Measurements from ENCODE around the gene DNAH11.

The DNAH11 gene

DNA sequence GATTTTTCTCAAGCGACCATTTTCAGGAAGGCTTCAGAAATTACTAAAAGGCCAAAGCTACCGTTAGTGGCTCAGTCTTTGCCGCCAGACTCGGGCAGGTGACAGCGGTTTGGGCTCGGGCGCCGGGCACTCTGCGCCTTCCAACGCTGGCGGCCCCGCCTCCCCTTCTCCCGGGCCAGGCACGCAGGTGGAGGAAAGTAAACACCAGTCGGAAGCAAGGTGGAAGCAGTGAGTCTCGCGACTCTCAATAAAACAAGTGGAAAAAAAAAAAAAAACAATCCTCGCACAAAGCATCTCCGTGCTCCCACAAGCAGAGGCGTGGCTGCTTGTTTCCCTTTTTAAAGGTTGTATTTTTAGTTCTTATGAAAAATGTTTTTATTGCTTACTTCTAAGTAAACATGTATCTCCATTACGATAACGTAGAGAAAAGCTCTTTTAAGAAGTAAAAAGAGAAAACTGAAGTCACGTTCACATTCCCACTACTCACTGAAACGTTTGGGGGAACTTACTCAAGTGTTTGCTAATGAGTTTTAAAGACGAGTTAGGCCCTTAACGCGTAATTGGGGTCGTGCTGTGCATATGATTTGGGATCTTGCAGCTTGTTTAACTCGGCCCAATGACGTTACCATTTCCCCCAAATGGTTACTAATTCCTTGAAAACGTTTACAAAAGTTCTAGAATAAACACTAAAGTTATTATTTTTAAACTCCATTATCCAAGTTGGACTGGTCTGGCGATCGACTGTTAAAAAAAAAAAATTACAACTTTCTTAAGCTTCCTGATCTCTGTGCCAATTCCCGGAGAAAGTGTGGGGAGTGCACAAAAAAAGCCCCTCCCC is 402.0 kb downstream of the DNAH11 start:
- peak; percentile 75 to 80 for DNase-seq
- H3K4me2 ChIP-seq (ENCODE audit: low read length), result peak overlapping the region; percentile 88
- no peak overlapping the region for H4K8ac ChIP-seq (ENCODE audit: low read depth, low read length)
- no peak overlapping the region for H2AFZ ChIP-seq (ENCODE audit: insufficient read depth, low read length, poor library complexity)
- WGBS (ENCODE audit: extremely low coverage, insufficient coverage, insufficient read length), result no CpG with 5 or more reads among the region's 34 CpGs
- no peaks in the 10 kb centered on the region for H3K79me1 ChIP-seq (ENCODE audit: low read length)
- H3K9ac ChIP-seq (ENCODE audit: low read length), result no peak overlapping the region
- no peak overlapping the region for H4K91ac ChIP-seq (ENCODE audit: low read depth, low read length)
- no peak overlapping the region for H2BK5ac ChIP-seq (ENCODE audit: low read depth, low read length, poor library complexity)
- no peak overlapping the region for H3K18ac ChIP-seq (ENCODE audit: low read length)
- no peaks in the 10 kb centered on the region for H3K79me2 ChIP-seq (ENCODE audit: control insufficient read depth, insufficient read depth, low read length, poor library complexity)
- no peak overlapping the region for H2AK5ac ChIP-seq (ENCODE audit: low read length)
- H3K14ac ChIP-seq (ENCODE audit: low read length), result no peak overlapping the region
- no peaks in the 10 kb centered on the region for H3K36me3 ChIP-seq (ENCODE audit: control insufficient read depth in 1 of 2, insufficient read depth in 2 of 2, low read length in 2 of 2)
- H3K27me3 ChIP-seq (ENCODE audit: insufficient read depth, low read length), result peaks cover 29% of the 10 kb centered on the region
- peaks cover 9% of the 10 kb centered on the region in 2 experiments for H3K4me1 ChIP-seq (ENCODE audit: control insufficient read depth in 1 of 2, insufficient read depth in 2 of 2, low read length in 2 of 2)
- no peak overlapping the region for H2BK120ac ChIP-seq (ENCODE audit: insufficient read depth, low read length, poor library complexity)
- no peaks in the 10 kb centered on the region for H3K9me3 ChIP-seq (ENCODE audit: insufficient read depth, low read depth, low read length)
- H3K4me3 ChIP-seq (ENCODE audit: low read depth, low read length), result peak overlapping the region; percentile 69
- H3K27ac ChIP-seq (ENCODE audit: low read depth, low read length), result no peak overlapping the region
- H2BK12ac ChIP-seq (ENCODE audit: low read length), result no peak overlapping the region
- H3K4ac ChIP-seq (ENCODE audit: low read depth, low read length), result no peak overlapping the region
- no peak overlapping the region for H4K12ac ChIP-seq (ENCODE audit: low read depth, low read length)
- no peak overlapping the region for H3K23ac ChIP-seq (ENCODE audit: low read length)

DNA sequence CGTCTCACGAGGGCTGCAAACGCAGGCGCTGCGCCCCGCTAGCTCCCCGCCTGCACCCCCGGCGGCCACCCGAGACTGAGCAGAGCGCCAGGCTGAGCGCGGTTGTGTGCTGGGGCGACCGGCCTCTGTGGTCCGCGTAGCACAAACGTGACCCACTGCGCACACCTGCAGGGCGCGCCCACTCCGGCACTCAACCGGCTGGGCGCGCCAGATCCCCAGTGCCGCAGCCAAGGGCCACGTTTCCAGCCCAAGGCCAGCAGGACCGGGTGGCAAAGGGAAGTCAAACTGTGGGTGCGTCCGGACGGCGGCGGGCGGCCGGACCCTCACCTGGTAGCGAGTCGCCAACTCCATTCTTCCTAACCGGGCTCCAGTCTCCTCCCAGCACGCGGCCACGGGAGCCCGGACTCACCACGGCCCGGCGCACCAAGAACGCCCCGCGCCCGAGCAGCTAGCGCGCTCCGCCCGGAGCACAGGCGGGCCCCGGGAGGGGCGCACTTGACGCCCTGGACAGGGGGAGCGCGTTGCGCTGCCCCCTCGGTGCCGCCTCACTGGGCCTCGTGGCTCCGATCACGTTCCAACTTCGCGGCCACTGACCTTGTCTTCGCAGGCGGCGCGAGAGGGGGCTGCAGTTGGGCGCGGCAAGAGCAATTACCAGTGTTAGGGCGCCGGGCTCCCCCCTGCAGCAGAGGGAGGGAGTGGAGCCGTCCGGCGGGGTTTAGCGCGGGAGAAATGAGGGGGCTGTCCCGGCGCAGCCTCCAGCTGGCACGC is 402.8 kb downstream of the DNAH11 start, which contains the start of gene CDCA7L:
CDCA7L (minus strand) TSS at position 446 of the 768 bp plus-strand sequence; CDS start at position 351, 95 bp downstream.
- Histone ChIP-seq H3K18ac (ENCODE audit: low read length) (no peak within 1 kb of the TSS), H2AFZ (ENCODE audit: insufficient read depth, low read length, poor library complexity) (peak within 1 kb of the TSS; percentile 24), H3K4ac (ENCODE audit: low read depth, low read length) (no peak within 1 kb of the TSS), H3K14ac (ENCODE audit: low read length) (no peak within 1 kb of the TSS), H3K27me3 (ENCODE audit: insufficient read depth, low read length) (peaks cover 25% of the 10 kb centered on the region), H2BK120ac (ENCODE audit: insufficient read depth, low read length, poor library complexity) (no peak within 1 kb of the TSS), H3K4me3 (ENCODE audit: low read depth, low read length) (peak within 1 kb of the TSS; percentile 69), H3K27ac (ENCODE audit: low read depth, low read length) (no peak within 1 kb of the TSS), H3K23ac (ENCODE audit: low read length) (no peak within 1 kb of the TSS), H3K9me3 (ENCODE audit: insufficient read depth, low read depth, low read length) (no peaks in the 10 kb centered on the region), H3K4me2 (ENCODE audit: low read length) (peak within 1 kb of the TSS; percentile 88), H2BK5ac (ENCODE audit: low read depth, low read length, poor library complexity) (no peak within 1 kb of the TSS), H4K12ac (ENCODE audit: low read depth, low read length) (no peak within 1 kb of the TSS), H2BK12ac (ENCODE audit: low read length) (no peak within 1 kb of the TSS), H3K9ac (ENCODE audit: low read length) (peak within 1 kb of the TSS; percentile 33), H4K8ac (ENCODE audit: low read depth, low read length) (no peak within 1 kb of the TSS), H3K36me3 (ENCODE audit: control insufficient read depth in 1 of 2, insufficient read depth in 2 of 2, low read length in 2 of 2) (no peaks in the 10 kb centered on the region), H2AK5ac (ENCODE audit: low read length) (no peak within 1 kb of the TSS), H3K4me1 (ENCODE audit: control insufficient read depth in 1 of 2, insufficient read depth in 2 of 2, low read length in 2 of 2) (peaks cover 9% of the 10 kb centered on the region in 2 experiments), H3K79me1 (ENCODE audit: low read length) (no peaks in the 10 kb centered on the region), H3K79me2 (ENCODE audit: control insufficient read depth, insufficient read depth, low read length, poor library complexity) (no peaks in the 10 kb centered on the region), H4K91ac (ENCODE audit: low read depth, low read length) (no peak within 1 kb of the TSS)
- no CpG with 5 or more reads among the region's 83 CpGs for WGBS (ENCODE audit: extremely low coverage, insufficient coverage, insufficient read length)
- peak; percentile 48 to 69 for DNase-seq

DNA sequence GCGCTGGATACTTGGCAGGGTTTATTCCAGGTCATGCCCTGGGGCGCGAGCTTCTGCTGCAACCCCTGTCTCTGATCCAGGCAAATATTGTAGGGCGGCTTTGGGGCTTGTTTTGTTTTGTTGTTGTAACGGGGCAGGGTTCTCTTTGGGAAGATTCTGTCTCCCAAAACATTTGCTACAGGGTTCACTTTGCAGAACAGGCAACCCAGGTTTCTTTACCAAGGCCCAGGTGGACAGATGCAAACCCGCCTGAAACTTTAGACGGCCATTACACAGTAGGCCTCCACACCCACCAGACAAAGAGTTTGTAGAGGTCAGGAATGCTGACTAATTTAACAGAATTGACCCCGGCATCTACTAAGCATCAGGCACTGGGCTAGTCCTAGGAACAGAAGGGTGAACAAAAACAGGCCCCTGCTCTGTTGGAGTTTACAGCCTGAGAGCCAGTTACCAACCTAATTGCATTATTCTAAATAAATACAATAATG is 403.4 kb downstream of the DNAH11 start:
- no peak overlapping the region for H2BK12ac ChIP-seq (ENCODE audit: low read length)
- H3K4me1 ChIP-seq (ENCODE audit: control insufficient read depth in 1 of 2, insufficient read depth in 2 of 2, low read length in 2 of 2), result peaks cover 9% of the 10 kb centered on the region in 2 experiments
- no peak overlapping the region for H3K27ac ChIP-seq (ENCODE audit: low read depth, low read length)
- H3K4me3 ChIP-seq (ENCODE audit: low read depth, low read length), result no peak overlapping the region
- H3K79me1 ChIP-seq (ENCODE audit: low read length), result no peaks in the 10 kb centered on the region
- H3K4ac ChIP-seq (ENCODE audit: low read depth, low read length), result no peak overlapping the region
- no CpG with 5 or more reads among the region's 8 CpGs for WGBS (ENCODE audit: extremely low coverage, insufficient coverage, insufficient read length)
- no peak overlapping the region for H3K18ac ChIP-seq (ENCODE audit: low read length)
- H3K4me2 ChIP-seq (ENCODE audit: low read length), result peak overlapping the region; percentile 88
- H3K79me2 ChIP-seq (ENCODE audit: control insufficient read depth, insufficient read depth, low read length, poor library complexity), result no peaks in the 10 kb centered on the region
- peaks cover 23% of the 10 kb centered on the region for H3K27me3 ChIP-seq (ENCODE audit: insufficient read depth, low read length)
- no peak overlapping the region for H4K91ac ChIP-seq (ENCODE audit: low read depth, low read length)
- H3K23ac ChIP-seq (ENCODE audit: low read length), result no peak overlapping the region
- no peak overlapping the region for H2BK5ac ChIP-seq (ENCODE audit: low read depth, low read length, poor library complexity)
- H3K9ac ChIP-seq (ENCODE audit: low read length), result no peak overlapping the region
- peak overlapping the region; percentile 24 for H2AFZ ChIP-seq (ENCODE audit: insufficient read depth, low read length, poor library complexity)
- H3K9me3 ChIP-seq (ENCODE audit: insufficient read depth, low read depth, low read length), result no peaks in the 10 kb centered on the region
- DNase-seq, result peak; percentile 58 to 68
- no peak overlapping the region for H3K14ac ChIP-seq (ENCODE audit: low read length)
- no peak overlapping the region for H4K12ac ChIP-seq (ENCODE audit: low read depth, low read length)
- no peaks in the 10 kb centered on the region for H3K36me3 ChIP-seq (ENCODE audit: control insufficient read depth in 1 of 2, insufficient read depth in 2 of 2, low read length in 2 of 2)
- no peak overlapping the region for H4K8ac ChIP-seq (ENCODE audit: low read depth, low read length)
- no peak overlapping the region for H2BK120ac ChIP-seq (ENCODE audit: insufficient read depth, low read length, poor library complexity)
- H2AK5ac ChIP-seq (ENCODE audit: low read length), result no peak overlapping the region

DNA sequence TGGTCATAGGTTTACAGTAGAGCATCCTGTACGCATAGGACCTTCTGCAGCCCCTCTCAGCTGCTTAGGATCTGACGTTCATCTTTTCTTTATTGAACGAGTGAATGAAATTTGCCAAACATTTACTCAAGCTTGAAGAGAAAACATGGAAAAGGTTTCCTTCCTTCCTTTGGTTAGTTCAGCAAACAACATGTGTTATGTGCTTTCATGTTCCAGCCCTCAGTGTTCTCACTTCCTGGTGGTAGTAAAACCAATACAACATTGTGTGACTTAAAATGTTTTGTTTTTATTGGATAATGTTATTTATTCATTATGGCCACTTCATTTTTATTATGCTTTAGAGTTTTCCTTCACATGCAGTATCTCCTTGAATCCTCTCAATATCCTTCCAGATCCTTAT is 404.2 kb downstream of the DNAH11 start:
- Histone ChIP-seq H4K12ac (ENCODE audit: low read depth, low read length) (no peak overlapping the region), H2AK5ac (ENCODE audit: low read length) (no peak overlapping the region), H3K9ac (ENCODE audit: low read length) (no peak overlapping the region), H3K4ac (ENCODE audit: low read depth, low read length) (no peak overlapping the region), H3K79me1 (ENCODE audit: low read length) (no peaks in the 10 kb centered on the region), H3K18ac (ENCODE audit: low read length) (no peak overlapping the region), H3K14ac (ENCODE audit: low read length) (no peak overlapping the region), H4K8ac (ENCODE audit: low read depth, low read length) (no peak overlapping the region), H3K23ac (ENCODE audit: low read length) (no peak overlapping the region), H3K27ac (ENCODE audit: low read depth, low read length) (no peak overlapping the region), H3K4me2 (ENCODE audit: low read length) (no peak overlapping the region), H3K9me3 (ENCODE audit: insufficient read depth, low read depth, low read length) (no peaks in the 10 kb centered on the region), H4K91ac (ENCODE audit: low read depth, low read length) (no peak overlapping the region), H2AFZ (ENCODE audit: insufficient read depth, low read length, poor library complexity) (no peak overlapping the region), H3K4me1 (ENCODE audit: control insufficient read depth in 1 of 2, insufficient read depth in 2 of 2, low read length in 2 of 2) (peaks cover 9% of the 10 kb centered on the region in 2 experiments), H3K4me3 (ENCODE audit: low read depth, low read length) (no peak overlapping the region), H2BK5ac (ENCODE audit: low read depth, low read length, poor library complexity) (no peak overlapping the region), H3K27me3 (ENCODE audit: insufficient read depth, low read length) (peaks cover 23% of the 10 kb centered on the region), H2BK12ac (ENCODE audit: low read length) (no peak overlapping the region), H2BK120ac (ENCODE audit: insufficient read depth, low read length, poor library complexity) (no peak overlapping the region), H3K36me3 (ENCODE audit: control insufficient read depth in 1 of 2, insufficient read depth in 2 of 2, low read length in 2 of 2) (no peaks in the 10 kb centered on the region), H3K79me2 (ENCODE audit: control insufficient read depth, insufficient read depth, low read length, poor library complexity) (no peaks in the 10 kb centered on the region)
- no peak for DNase-seq
- no CpG with 5 or more reads among the region's 3 CpGs for WGBS (ENCODE audit: extremely low coverage, insufficient coverage, insufficient read length)

Data from trophoblast cell (in vitro differentiated cells and primary cell).